AG08395 (cell line): ENCODE measurements around the gene PRKG1.

Experiments used
- DNase-seq: peaks from one replicate; pipeline ENCODE4 v3.0.0; 2012; ENCODE audit warnings: mixed read lengths, low spot score

The PRKG1 gene

DNA sequence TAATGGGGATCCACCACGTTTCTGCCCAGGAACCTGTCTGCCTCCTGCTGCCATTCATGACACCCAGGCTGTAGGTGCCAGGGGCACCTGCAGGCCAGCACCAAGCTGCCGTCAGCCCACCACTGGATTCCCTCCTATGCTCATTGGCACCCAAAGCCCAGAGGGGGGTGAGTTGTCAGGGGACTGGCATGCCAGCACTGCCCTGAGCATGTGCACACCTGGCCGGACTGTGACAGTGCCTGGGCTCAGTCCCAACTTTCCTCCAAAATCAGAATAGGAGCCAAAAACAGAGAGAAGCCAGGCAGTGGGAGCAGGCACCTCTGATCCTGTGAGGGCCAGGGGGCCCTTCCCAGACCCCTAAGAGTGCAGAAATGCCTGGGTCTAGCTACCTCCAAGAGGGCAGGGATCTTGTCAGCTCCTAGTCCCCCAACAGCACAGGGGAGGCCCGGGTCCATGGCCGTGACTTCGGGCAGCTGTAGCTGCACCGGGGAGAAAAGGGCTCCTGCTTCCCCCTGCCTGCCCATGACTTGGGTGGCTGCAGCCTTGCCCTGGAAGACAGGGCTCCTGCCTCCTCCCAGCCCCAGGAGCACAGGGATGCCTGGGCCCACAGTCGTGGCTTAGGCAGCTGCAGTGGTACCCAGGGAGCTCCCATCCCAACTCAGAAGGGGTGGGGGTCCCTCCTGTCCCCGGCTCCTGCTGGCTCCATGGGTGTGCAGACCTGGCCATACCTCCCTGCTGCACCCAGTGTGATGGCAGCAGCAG is 990.0 kb downstream of the PRKG1 start:
- DNase-seq: no peak

DNA sequence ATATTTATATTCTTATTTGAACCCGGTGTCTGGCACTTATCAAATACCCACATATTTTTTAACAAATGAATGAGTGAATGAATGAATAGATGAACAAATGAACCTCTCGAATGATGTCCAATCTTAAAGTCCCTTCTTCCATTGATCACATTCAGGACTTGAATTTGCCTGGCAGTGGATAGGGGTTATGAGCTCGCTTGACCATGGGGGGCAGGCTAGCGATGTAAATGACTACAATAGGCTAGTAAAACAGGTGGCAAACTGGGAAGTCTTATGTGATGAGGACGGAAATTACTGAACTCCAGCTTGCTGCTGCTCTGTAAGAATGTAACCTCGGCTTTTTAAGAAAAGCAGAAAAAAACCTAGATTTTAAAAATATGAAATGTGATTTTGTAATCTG is 992.1 kb downstream of the PRKG1 start:
- no peak for DNase-seq

DNA sequence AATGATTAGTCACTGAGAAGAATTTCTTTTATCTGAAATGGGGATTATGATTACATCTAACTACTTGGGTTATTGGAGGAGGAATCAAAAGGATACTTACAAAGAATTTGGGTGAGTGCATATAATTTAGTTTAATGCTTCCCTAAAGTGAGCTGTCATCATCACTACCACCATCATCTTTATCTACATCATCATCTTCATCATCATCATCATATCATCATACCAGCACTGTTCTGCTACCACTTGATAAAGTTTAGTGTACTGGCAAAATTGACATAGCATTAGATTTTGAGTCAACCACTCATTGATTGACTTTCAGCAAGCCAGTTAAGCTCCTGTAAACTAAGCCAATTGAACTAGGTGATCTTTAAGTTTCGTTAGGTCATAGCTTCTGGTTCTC is 994.2 kb downstream of the PRKG1 start:
- DNase-seq: no peak

DNA sequence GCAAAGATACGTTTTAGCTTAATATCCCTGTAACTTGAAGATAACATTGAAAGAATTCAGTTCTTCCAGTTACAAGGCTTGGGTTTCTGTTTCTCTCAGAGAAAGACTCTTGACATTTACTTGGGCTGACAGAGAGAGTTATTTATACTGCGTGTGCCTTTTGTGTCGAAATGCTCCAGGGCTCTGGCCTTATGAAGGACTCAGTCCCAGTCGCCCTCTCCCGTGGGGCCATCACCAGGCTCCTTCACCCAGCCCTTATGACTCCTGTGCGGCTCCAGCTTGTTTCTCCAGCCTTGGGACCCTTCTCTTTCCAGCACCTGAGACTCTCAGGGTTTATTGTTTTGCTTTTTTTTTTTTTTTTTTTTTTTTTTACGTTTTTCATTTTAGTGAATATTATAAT is 997.5 kb downstream of the PRKG1 start:
- no peak for DNase-seq

DNA sequence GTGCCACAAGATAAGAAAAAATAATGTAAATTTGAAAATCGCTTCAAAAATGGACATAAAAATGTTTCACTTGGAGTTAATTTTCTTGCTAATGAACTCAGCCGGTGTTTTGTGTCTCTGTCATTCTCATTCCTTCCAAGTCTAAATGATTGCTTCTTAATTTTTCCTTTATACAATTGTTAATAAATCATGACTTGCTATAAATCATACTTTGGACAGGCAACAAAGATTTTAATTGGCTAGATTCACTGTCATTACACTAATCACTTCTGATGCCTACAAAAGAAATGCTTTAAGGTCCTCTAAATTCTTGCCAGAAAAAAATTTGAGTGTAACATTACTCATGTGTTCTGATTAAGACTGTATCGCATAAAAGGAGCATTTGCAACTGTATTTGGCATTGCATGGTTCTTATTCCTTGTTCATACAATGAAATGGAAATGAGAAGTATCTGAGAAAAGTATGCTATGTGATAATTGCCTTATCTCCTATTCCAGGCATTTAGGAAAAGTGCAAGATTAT is 1000.3 kb downstream of the PRKG1 start:
- no peak for DNase-seq

DNA sequence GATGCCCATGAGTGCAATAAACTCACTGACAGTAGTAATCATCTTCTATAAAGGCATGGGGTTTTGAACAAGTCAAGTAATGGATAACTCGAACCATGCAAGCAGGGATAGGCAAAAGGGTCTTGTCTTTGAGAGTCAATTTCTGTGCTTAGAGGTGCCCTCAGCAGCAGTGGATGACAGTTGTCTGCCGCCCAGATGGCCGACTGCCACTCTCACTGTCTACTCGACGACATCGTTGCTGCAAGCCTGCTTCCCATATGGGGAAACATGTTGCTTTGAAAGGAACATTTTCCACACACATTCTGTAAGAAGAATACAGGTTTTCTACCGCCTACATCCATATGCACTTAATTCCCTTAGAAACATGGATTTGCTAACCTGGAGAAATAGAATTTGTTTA is 1003.5 kb downstream of the PRKG1 start:
- no peak for DNase-seq

DNA sequence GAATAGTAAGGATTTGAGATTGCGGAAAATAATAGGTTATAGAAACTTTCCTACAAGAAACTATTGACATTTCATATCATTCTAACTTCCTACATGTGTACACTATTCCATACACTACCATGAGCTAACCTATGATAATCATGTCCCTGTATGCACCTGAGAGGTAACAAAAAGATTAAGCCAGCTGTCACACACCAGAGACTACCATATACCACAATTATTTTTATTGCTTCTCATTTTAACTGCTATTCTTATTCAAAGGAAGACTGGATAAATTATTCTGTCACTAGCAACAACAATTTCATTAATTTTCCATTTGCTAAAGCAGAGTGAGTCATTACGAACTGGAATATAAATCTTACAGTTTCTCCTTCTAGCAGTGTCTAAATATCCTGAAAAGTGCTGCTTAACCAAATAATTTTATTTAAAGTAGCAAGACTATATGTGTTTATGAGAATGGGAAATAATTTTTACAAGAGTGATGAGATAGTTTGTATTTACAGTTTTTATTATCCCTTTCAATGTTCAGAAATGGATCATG is 1004.2 kb downstream of the PRKG1 start:
- DNase-seq: no peak

DNA sequence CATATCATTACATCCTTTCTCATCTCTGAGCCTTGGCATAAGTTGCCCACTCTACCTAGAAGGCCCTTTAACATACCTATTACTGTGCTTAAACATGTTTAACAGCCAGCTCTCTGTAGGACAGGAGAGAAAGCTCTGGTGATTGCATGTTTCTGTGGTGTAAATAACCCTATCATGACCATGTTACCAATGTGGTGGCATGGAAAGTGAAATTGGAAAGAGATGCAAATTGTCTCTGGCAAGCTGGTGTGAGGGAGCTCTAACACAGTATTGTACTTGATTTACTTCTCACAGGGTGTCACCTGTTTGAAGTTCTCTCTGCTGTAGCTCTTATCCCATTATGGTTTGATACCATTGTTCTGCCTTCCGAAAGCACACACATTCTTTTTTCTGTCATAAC is 1008.0 kb downstream of the PRKG1 start:
- no peak for DNase-seq

DNA sequence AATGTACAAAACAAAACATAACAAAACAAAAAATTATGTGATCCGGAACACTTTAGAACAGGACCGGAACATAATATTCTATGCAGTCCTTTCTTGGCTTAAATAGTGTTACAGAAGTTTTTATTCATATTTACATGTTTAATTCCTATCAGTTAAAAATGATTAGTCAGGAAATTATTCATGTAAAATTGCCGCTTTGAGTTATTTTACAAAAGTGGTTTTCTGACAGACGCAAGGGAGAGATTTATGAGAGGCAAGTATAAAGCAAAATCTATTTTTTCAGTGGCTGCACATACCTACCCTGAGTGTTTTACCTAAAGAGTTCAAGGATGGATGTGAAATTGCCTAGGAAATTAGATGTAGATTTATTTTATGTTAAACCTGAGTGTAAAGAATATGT is 1009.1 kb downstream of the PRKG1 start:
- no peak for DNase-seq

DNA sequence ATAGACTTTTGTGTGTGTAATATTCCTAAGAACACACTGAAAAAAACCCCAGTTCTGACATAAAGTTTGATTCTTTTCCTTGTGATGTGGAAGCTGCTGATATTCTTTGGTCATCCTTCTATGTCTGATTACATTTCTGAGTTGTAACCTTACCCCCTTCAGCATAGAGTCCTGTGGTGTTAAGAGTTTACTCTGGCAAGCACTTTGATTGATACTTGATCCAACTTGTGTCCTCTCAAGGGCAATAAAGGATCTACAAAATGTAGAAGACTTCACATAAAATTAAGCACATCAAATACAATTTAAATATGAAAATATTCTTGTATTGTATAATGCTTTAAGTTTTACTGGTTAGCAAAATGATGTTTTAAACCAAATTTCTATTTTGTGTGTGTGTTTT is 1018.1 kb downstream of the PRKG1 start:
- no peak for DNase-seq

DNA sequence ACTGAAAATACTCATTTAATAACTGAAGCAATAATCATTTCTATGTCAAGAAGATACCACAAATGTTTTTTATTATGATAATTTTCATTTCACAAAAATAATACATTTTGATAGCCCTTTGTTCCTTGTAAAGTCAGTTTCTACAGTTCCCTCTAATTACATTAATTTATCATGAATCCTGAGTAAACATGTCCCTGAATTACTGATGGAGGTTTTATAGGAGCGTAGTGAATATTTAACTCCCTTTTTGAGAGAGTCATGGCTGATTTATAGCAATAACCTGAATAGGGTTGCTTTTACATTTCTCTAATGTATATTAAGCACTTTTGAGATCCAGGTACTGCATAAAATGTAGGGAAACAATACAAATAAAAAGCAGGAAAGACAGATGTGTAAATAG is 1023.8 kb downstream of the PRKG1 start:
- DNase-seq: no peak

DNA sequence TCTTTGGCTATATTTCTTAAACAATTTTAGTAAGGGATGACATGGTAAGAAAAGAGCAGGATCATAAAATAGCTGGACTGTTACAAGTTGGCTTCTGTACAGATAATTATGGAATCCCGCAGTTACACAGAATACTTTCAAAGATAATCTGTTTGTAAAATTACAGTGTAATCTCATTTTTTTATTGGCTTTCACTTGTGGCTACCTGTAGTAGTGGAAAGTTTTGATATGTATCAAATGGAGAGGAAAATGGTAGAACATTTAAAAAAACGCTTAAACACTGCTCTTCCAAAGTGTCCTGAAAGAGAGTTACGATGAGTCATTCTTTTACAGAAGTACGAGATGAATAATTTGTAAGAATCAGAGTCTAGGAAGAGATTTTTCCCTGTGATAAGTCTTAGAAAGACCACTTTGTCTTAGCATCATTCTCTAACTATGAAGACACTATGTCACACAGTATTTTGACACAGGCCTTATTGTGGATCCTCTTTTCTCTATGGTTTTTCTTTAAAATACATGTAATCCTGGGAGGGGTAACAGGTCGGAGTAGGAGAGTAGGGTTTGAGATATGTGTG is 1024.8 kb downstream of the PRKG1 start:
- DNase-seq: no peak

DNA sequence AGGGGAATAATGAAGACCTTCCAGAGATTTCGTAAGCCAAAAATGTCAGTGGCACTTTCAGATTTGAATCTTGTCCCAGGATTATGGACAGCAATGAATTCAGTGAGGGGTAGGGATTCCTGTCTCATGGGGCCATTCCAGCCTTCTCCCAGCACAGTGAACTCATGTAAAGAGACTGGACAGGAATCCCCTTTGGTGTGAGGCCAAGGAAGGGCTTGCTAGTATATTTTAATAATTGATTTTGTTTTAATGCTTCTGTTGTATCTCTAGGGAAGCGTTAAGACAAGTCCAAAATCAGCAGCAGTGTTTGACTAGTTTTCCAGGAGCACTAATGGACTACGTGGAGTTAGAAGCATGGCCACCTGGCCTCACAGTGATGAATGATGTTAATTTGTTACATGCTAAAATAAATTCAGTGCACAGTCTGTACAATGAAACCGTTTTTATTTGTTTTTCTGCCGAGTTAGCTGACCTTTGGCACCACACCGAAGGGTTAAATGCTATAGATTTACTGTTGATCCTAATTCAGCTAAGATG is 1025.8 kb downstream of the PRKG1 start:
- no peak for DNase-seq

DNA sequence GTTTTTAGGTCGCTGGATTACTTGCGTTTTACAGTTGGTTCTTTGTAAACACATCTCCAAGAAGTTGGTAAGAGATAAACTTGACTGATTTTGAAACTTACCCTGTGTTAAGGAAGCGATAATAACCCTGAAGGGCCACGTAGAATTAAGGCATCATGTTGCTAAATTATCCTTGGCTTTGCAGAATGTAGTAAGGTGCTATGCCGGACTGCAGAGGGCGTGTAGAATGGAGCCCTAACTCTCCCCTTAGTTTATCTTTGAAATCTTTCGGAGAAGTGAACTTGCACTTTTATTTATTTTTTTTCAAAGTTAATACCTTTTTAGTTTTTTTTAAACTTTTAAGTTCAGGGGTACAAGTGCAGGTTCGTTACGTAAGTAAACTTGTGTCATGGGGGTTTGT is 1031.0 kb downstream of the PRKG1 start:
- no peak for DNase-seq

DNA sequence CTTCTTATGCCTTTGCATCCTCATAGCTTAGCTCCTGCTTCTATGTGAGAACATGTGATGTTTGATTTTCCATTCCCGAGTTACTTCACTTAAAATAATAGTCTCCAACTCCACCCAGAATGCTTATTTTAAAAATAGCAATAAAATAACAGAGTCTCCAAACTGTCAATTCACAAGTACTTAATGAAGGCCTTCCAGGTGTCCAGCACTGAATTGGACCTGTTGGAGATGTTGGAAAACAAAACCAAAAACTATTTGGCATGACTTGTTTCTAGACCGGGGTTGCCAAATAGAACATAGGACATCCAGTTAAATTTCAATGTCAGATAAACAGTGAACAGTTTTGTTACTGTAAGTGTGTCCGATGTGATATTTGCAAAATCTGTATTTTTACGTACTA is 1031.7 kb downstream of the PRKG1 start:
- DNase-seq: no peak

DNA sequence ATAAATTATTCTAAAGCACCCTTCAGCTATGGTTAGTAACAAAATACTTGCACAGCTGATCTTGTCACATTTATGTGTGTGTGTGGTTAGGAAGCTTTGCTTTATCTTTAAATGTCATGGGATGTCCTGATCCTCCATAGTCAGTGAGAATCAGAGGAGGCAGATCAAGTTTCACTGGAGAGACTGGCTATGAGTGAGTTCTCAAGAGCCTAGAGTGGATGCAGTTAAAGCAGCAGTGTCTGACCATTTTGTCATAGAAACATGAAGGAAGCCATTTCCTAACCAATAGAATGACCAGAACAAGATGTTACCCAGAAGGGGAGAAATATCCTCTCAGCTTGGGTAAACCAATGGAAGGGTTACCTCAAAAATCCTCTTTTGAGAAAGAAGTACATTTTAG is 1032.6 kb downstream of the PRKG1 start:
- DNase-seq: no peak

DNA sequence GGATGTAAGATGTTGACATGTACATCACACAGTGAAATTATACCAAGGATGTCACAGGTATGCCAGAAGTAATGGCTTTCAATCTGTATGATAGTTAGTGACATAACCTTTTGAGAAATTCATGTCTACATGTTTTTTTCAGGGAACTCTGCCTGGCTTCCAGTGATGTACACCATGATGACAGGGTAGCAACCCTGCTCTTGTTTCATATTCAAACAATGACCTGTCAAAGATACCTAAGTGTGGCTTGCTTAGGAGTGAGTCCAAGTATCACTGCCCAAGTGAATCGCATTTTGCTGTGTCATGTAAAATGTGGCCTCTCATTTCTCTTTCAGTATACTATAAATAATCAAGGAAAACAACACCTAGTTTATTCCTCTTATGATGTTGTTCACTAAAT is 1033.9 kb downstream of the PRKG1 start:
- no peak for DNase-seq

DNA sequence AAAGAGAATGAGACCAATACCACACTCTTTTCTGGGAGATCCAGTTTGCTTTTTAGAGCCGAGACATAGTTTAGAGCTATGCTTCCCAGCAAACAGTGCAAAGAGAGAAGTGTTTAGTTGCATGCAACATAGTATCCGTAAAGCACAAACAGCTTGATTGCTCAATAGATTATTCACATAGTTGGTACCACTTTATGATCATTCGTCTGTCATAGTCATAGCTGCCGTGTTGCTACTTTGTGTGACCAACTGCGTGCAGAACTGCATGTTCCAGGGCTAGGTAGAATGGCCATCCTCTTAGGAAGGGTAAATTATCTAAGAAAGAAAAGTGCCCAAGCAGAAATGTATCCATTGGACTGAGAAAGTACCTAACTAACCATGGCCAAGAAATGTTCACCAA is 1036.3 kb downstream of the PRKG1 start:
- DNase-seq: no peak

DNA sequence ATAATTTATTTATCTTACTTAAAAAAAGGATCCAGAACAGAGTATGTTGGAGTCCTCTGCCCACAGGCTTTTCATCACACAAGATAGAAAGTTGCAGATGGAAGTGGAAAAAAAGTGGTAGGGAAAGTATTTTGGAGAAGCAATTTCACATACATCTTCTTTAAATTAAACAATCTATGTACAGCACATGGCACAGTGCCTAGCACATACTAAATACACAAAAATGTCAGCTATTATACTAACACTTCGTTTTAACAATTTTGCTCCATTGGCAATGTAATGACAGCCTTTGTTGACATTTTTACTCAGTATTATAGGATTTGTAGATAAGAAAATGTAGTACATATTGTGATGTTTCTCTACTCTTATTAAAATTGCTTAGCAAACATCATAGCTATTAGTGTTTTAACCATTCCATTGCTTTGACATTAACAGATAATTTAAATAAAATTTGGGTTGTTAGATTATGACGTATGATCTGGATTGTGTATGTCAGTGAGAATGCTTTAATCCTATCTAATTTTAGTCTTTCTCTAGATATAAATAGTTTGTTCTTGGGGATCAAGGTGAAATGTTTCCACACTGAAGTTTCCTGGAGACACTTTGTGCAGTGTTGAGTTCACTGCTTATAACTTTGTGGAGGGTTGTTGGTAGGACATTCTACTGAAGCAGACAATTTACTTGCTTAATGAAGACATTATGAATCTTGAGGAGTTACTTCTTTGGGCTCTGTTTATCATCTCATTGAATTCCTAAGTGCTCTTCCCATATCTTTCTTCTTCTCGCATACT is 1037.0 kb downstream of the PRKG1 start:
- DNase-seq: no peak

DNA sequence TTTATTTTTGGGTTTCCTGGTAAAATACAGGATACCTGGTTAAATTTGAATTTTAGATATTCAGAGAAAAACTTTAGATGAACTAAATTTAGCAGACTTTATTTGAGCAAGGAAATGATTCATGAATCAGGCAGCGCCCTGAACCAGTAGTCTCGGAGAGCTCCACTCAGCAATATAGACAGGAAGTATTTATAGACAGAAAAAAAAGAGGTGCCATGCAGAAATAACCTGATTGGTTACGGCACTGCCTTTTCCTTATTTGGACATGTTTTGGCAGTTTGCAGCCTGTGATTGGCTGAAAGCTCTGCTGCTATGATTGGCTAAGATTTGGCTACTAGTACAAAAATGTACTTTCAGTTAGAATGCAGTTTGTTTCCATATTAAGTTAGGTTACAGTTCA is 1041.5 kb downstream of the PRKG1 start:
- no peak for DNase-seq

DNA sequence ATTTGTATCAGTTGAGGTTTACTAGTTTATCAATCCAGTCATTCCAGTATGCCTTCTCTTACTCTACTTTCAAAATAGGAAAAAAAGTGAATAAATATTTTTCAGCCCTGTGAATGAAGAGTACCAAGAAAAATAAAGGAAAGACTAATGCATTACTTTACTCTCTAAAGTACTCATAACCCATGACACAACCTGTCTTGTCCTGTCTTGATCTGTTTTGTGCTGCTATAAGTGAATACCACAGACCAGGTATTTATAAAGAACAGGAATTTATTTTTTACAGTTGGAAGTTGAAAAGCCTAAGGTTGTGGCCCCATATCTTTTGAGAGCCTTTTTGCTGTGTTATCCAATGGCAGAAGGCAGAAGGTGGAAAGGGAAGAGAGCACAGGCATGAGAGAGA is 1045.2 kb downstream of the PRKG1 start:
- no peak for DNase-seq

DNA sequence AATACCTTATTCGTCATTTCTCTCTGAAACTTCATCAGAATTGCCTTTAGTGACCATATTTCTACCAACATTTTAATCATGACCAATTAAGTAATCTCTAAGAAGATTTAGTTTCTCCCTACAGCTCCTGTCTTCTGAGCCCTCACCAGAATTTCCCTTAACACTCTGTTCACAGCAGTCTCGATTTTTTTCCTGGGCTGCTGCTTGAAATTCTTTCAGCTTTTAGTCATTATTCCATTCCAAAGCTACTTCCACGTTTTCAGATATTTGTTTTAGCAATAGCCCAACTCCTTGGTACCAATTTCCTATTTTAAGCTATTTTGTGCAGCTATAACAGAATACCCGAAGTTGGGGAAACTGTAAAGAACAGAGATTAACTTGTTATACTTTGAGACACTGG is 1047.4 kb downstream of the PRKG1 start:
- DNase-seq: no peak
